ENCODE measurements around the gene SETD7. TPM values are rescaled to one million over a fixed set of nuclear protein-coding genes. Genes with fewer than 3 reads are reported as not detected.

The SETD7 gene
- total and polyA plus RNA-seq, 2 donors (not counting 1 experiment from before 2014, with no cell fraction given), result 5.1 to 13.0 TPM

DNA sequence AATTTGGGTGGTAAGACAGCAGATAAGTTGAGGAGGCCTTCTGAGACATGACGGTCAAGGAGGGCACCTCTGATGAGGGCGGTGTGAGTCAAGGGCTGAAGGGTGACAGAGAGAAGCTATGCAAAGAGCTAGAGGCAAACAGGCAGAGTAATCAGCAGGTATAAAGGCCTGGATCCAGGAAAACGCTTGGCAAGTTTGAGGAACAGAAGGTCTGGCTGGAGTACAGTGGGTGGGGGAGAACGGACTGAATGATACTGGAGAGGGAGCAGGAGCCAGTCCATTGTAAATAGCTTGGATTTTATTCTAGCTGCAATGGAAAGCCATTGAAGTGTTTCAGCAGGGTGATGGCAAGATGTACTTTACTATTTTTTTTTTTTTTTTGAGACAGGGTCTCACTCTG, 62.8 kb downstream of the SETD7 start:
- H3K27me3 ChIP-seq (replicated peaks in 1 of 4; ENCODE audit: control extremely low read depth in 1 of 4, control insufficient read depth in 3 of 4, insufficient read depth in 4 of 4, low read length in 3 of 4), result no peaks in the 10 kb centered on the region
- Mint-ChIP-seq H3K27me3 (no peaks in the 10 kb centered on the region), H3K4me1 (no peaks in the 10 kb centered on the region), H3K27ac (no peak overlapping the region), H3K9me3 (ENCODE audit: insufficient read depth) (no peaks in the 10 kb centered on the region), H3K4me3 (no peak overlapping the region)
- ATAC-seq (ENCODE audit: low read depth) (no peak), DNase-seq (no peak)
- H3K4me3 ChIP-seq (ENCODE audit: control extremely low read depth in 1 of 5, extremely low read depth in 1 of 5, insufficient read depth in 1 of 5, low read depth in 2 of 5, low read length in 4 of 5), result no peak overlapping the region
- TF ChIP-seq, protein P1, sequence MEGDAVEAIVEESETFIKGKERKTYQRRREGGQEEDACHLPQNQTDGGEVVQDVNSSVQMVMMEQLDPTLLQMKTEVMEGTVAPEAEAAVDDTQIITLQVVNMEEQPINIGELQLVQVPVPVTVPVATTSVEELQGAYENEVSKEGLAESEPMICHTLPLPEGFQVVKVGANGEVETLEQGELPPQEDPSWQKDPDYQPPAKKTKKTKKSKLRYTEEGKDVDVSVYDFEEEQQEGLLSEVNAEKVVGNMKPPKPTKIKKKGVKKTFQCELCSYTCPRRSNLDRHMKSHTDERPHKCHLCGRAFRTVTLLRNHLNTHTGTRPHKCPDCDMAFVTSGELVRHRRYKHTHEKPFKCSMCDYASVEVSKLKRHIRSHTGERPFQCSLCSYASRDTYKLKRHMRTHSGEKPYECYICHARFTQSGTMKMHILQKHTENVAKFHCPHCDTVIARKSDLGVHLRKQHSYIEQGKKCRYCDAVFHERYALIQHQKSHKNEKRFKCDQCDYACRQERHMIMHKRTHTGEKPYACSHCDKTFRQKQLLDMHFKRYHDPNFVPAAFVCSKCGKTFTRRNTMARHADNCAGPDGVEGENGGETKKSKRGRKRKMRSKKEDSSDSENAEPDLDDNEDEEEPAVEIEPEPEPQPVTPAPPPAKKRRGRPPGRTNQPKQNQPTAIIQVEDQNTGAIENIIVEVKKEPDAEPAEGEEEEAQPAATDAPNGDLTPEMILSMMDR (IDR thresholded peaks at IDR 0.05), result no peak
- no peak for TF ChIP-seq EZH2 (IDR thresholded peaks at IDR 0.05; ENCODE audit: borderline replicate concordance, insufficient read depth, low read depth, low read length, poor library complexity, severe bottlenecking)
- CTCF ChIA-PET, result interaction anchor here (0.6 kb wide), 1 partner anchor 33 kb away, joined by 4 read pairs; no protein-coding TSS in a partner anchor
- POLR2A ChIA-PET, result no interaction called here
- H2AFZ ChIP-seq (ENCODE audit: insufficient read depth, low read depth, low read length, poor library complexity, severe bottlenecking), result no peak overlapping the region
- H3K4me2 ChIP-seq (replicated peaks; ENCODE audit: low read depth, low read length, poor library complexity, severe bottlenecking), result no peak overlapping the region
- H3K27ac ChIP-seq (ENCODE audit: low read length in 2 of 2), result no peak overlapping the region
- no peaks in the 10 kb centered on the region for H3K4me1 ChIP-seq (ENCODE audit: control insufficient read depth in 2 of 2, insufficient read depth in 2 of 2, low read length in 2 of 2)
- intact Hi-C loops (cut with micrococcal nuclease), result no loop called here
- H3K36me3 ChIP-seq (replicated peaks in 1 of 2; ENCODE audit: control extremely low read depth in 1 of 2, control insufficient read depth in 1 of 2, extremely low read depth in 1 of 2, insufficient read depth in 2 of 2, low read length in 1 of 2), result no peaks in the 10 kb centered on the region
- no peaks in the 10 kb centered on the region for H3K79me2 ChIP-seq (ENCODE audit: control insufficient read depth, insufficient read depth, low read length)
- WGBS (ENCODE audit: insufficient coverage), result 93% methylated on average over 4 of the region's 4 CpGs
- H3K9me3 ChIP-seq (ENCODE audit: control extremely low read depth in 1 of 3, control insufficient read depth in 2 of 3, insufficient read depth in 1 of 3, low read length in 2 of 3), result peaks cover 0 to 4% (median 0%) of the 10 kb centered on the region in 3 donors
- H4K20me1 ChIP-seq (ENCODE audit: control insufficient read depth, insufficient read depth, low read length, poor library complexity, severe bottlenecking), result no peaks in the 10 kb centered on the region
- no peak overlapping the region for H3K9ac ChIP-seq (ENCODE audit: low read length)

- no peak overlapping the region for H3K4me3 ChIP-seq (ENCODE audit: control extremely low read depth in 1 of 5, extremely low read depth in 1 of 5, insufficient read depth in 1 of 5, low read depth in 2 of 5, low read length in 4 of 5)
- Mint-ChIP-seq H3K9me3 (ENCODE audit: insufficient read depth) (no peaks in the 10 kb centered on the region), H3K4me1 (no peaks in the 10 kb centered on the region), H3K4me3 (no peak overlapping the region), H3K27ac (no peak overlapping the region), H3K27me3 (no peaks in the 10 kb centered on the region)
- intact Hi-C loops (cut with micrococcal nuclease), result no loop called here
- no peaks in the 10 kb centered on the region for H3K79me2 ChIP-seq (ENCODE audit: control insufficient read depth, insufficient read depth, low read length)
- H3K4me2 ChIP-seq (replicated peaks; ENCODE audit: low read depth, low read length, poor library complexity, severe bottlenecking), result no peak overlapping the region
- no peak overlapping the region for H3K27ac ChIP-seq (ENCODE audit: low read length in 2 of 2)
- DNase-seq, result no peak
- H4K20me1 ChIP-seq (ENCODE audit: control insufficient read depth, insufficient read depth, low read length, poor library complexity, severe bottlenecking), result no peaks in the 10 kb centered on the region
- no peaks in the 10 kb centered on the region for H3K4me1 ChIP-seq (ENCODE audit: control insufficient read depth in 2 of 2, insufficient read depth in 2 of 2, low read length in 2 of 2)
- peaks cover 0 to 4% (median 0%) of the 10 kb centered on the region in 3 donors for H3K9me3 ChIP-seq (ENCODE audit: control extremely low read depth in 1 of 3, control insufficient read depth in 2 of 3, insufficient read depth in 1 of 3, low read length in 2 of 3)
- TF ChIP-seq, protein P1 (IDR thresholded peaks at IDR 0.05), result no peak
- no peak for TF ChIP-seq EZH2 (IDR thresholded peaks at IDR 0.05; ENCODE audit: borderline replicate concordance, insufficient read depth, low read depth, low read length, poor library complexity, severe bottlenecking)
- H3K9ac ChIP-seq (ENCODE audit: low read length), result no peak overlapping the region
- no CpG with 5 or more reads among the region's 2 CpGs for WGBS (ENCODE audit: insufficient coverage)
- no peak for ATAC-seq (ENCODE audit: low read depth)
- H3K27me3 ChIP-seq (replicated peaks in 1 of 4; ENCODE audit: control extremely low read depth in 1 of 4, control insufficient read depth in 3 of 4, insufficient read depth in 4 of 4, low read length in 3 of 4), result no peaks in the 10 kb centered on the region
- ChIA-PET CTCF (no interaction called here), POLR2A (no interaction called here)
- H3K36me3 ChIP-seq (replicated peaks in 1 of 2; ENCODE audit: control extremely low read depth in 1 of 2, control insufficient read depth in 1 of 2, extremely low read depth in 1 of 2, insufficient read depth in 2 of 2, low read length in 1 of 2), result no peaks in the 10 kb centered on the region
- no peak overlapping the region for H2AFZ ChIP-seq (ENCODE audit: insufficient read depth, low read depth, low read length, poor library complexity, severe bottlenecking)
Observed at GRCh38 chr4:139492429-139492828, 63.6 kb downstream of the SETD7 start.

All from B cell (primary cell).